Fibroblast of skin of back (primary cell): Measurements from ENCODE around the gene PTPRJ.
A peak's percentile ranks its signal among the peaks of the same experiment; 100 is the strongest.

Experiments used
- DNase-seq: peaks from one replicate; pipeline ENCODE4 v3.0.0-alpha.2; 2013

Gene PTPRJ

GRCh38 chr11:47969401-47969800, 11.0 kb upstream of the PTPRJ start:
- DNase-seq = no peak

GRCh38 chr11:47971501-47971900, 8.9 kb upstream of the PTPRJ start:
- DNase-seq = no peak

GRCh38 chr11:47973173-47973572, 7.2 kb upstream of the PTPRJ start:
- no peak for DNase-seq

- no peak for DNase-seq
These were observed 3.4 kb upstream of the PTPRJ start for GRCh38 chr11:47976931-47977330.

GRCh38 chr11:47977623-47978022, 2.7 kb upstream of the PTPRJ start:
- DNase-seq = no peak

GRCh38 chr11:47979378-47980087, 826 bp upstream of the PTPRJ start:
- no peak for DNase-seq

GRCh38 chr11:47980907-47981621, 705 bp downstream of the PTPRJ start:
- DNase-seq = peak; percentile 55

GRCh38 chr11:47981667-47982404, 1.5 kb downstream of the PTPRJ start:
- no peak for DNase-seq

GRCh38 chr11:47982616-47983015, 2.3 kb downstream of the PTPRJ start:
- no peak for DNase-seq

- peak; percentile 55 for DNase-seq
These were observed 3.4 kb downstream of the PTPRJ start for GRCh38 chr11:47983464-47984397.

GRCh38 chr11:47986219-47986618, 5.9 kb downstream of the PTPRJ start:
- no peak for DNase-seq

- DNase-seq = no peak
These were observed 6.4 kb downstream of the PTPRJ start for GRCh38 chr11:47986742-47987141.

GRCh38 chr11:47987310-47987709, 7.0 kb downstream of the PTPRJ start:
- no peak for DNase-seq

- DNase-seq = no peak
These were observed 7.4 kb downstream of the PTPRJ start for GRCh38 chr11:47987781-47988180.

GRCh38 chr11:47989779-47990178, 9.4 kb downstream of the PTPRJ start:
- no peak for DNase-seq

- no peak for DNase-seq
These were observed 11.0 kb downstream of the PTPRJ start for GRCh38 chr11:47991266-47991830.

GRCh38 chr11:47991894-47992293, 11.5 kb downstream of the PTPRJ start:
- DNase-seq = no peak

GRCh38 chr11:47992959-47993820, 12.8 kb downstream of the PTPRJ start:
- DNase-seq = peak; percentile 79

- DNase-seq = no peak
These were observed 14.1 kb downstream of the PTPRJ start for GRCh38 chr11:47994417-47994816.

GRCh38 chr11:47995360-47995769, 15.0 kb downstream of the PTPRJ start:
- DNase-seq = no peak
